GM12878 (cell line): ENCODE results near the gene AKAP8. TPM values are rescaled to one million over a fixed set of nuclear protein-coding genes. Genes with fewer than 3 reads are reported as not detected.

Source experiments
- ATAC-seq: fragments of 200-7000 bp; cut with Tn5 transposase; 3 replicates; pipeline ENCODE4 v1.9.1; 2020; ENCODE audit warnings: mild to moderate bottlenecking, moderate library complexity
- BruUV-seq: library from RNA; stranded (reverse); fragments of 400-500 nt; replicated peaks from 2 replicates; lab custom pipeline; 2021; lab: Mats Ljungman, UMichigan
- CTCF ChIA-PET: fragments of 300-600 bp; sonication (Branson Sonifier 250); formaldehyde crosslinking; extraction: SDS; loops from one replicate; lab custom pipeline; 2021; ENCODE audit warnings: inconsistent platforms; lab: Yijun Ruan, JAX
- POLR2A ChIA-PET: fragments of 350-600 bp; formaldehyde crosslinking; extraction: SDS; loops from one replicate; lab custom pipeline; 2021; ENCODE audit warnings: inconsistent platforms; lab: Charles Lee
- RAD21 ChIA-PET: fragments of 300-600 bp; sonication (Branson Sonifier 250); formaldehyde crosslinking; loops from one replicate; lab custom pipeline; 2023; ENCODE audit warnings: antibody characterized with exemption; ENCODE audit not compliant: unreplicated experiment; lab: Charles Lee
- SMC1A ChIA-PET: fragments of 300-600 bp; sonication (Branson Sonifier 250); formaldehyde crosslinking; loops from one replicate; lab custom pipeline; 2023; ENCODE audit not compliant: unreplicated experiment, uncharacterized antibody; lab: Charles Lee
- DNase-seq: peaks from one replicate; pipeline ENCODE4 v3.0.0-alpha.2; 2011; ENCODE audit warnings: low read depth, low spot score
- FAIRE-seq: peaks from 3 replicates; lab custom pipeline; 2011; peaks lifted over from hg19 to GRCh38; lab: Jason Lieb, UNC
- H2AFZ ChIP-seq: 2 replicates; pipeline ENCODE4 v1.6.0; 2011; ENCODE audit warnings: low read depth, low read length, control low read depth; ENCODE audit not compliant: control insufficient read depth
- H3K27ac ChIP-seq: 2 replicates; pipeline ENCODE4 v1.5.1; 2011; ENCODE audit warnings: control low read depth; ENCODE audit not compliant: control insufficient read depth, insufficient read depth
- H3K27me3 ChIP-seq, 2 experiments: replicated peaks in 1 of 2; 2 replicates each; pipeline versions ENCODE4 v1.6.0 to v1.6.1; 2011; ENCODE audit warnings: low read length in 1 of 2; ENCODE audit not compliant: control insufficient read depth in 2 of 2, insufficient read depth in 2 of 2
- H3K36me3 ChIP-seq, 2 experiments: 2 replicates each; pipeline ENCODE4 v1.5.1; 2011; ENCODE audit warnings: low read length in 1 of 2; ENCODE audit not compliant: control insufficient read depth in 2 of 2, insufficient read depth in 2 of 2
- H3K4me1 ChIP-seq: 2 replicates; pipeline ENCODE4 v1.6.1; 2011; ENCODE audit warnings: mild to moderate bottlenecking, low read length, moderate library complexity, mixed read lengths; ENCODE audit not compliant: control insufficient read depth, insufficient read depth
- H3K4me2 ChIP-seq: 2 replicates; pipeline ENCODE4 v1.6.0; 2011; ENCODE audit warnings: control low read depth; ENCODE audit not compliant: control insufficient read depth, insufficient read depth
- H3K4me3 ChIP-seq: fragments of 200-600 bp; sonication (generic); 2 replicates; pipeline ENCODE4 v1.5.1; 2016
- H3K79me2 ChIP-seq: 2 replicates; pipeline ENCODE4 v1.6.0; 2011; ENCODE audit warnings: low read length; ENCODE audit not compliant: control insufficient read depth, insufficient read depth
- H3K9ac ChIP-seq: 2 replicates; pipeline ENCODE4 v1.8.0; 2011; ENCODE audit warnings: low read length, control low read depth, mixed read lengths; ENCODE audit not compliant: control insufficient read depth, insufficient read depth
- H3K9me3 ChIP-seq: replicated peaks from 3 replicates; pipeline ENCODE4 v1.5.1; 2011; ENCODE audit warnings: mild to moderate bottlenecking, low read length; ENCODE audit not compliant: control insufficient read depth, insufficient read depth
- H4K20me1 ChIP-seq: 2 replicates; pipeline ENCODE4 v1.6.0; 2011; ENCODE audit not compliant: control insufficient read depth, insufficient read depth
- ATF2 ChIP-seq: IDR thresholded peaks from 2 replicates; pipeline ENCODE4 v1.6.1; 2012; ENCODE audit warnings: low read length, inconsistent platforms
- YBX1 ChIP-seq: fragments of 450-650 bp; IDR thresholded peaks from 2 replicates; pipeline ENCODE4 v1.6.1; 2016; ENCODE audit warnings: antibody characterized with exemption
- ZBTB11 ChIP-seq: fragments of 450-650 bp; formaldehyde crosslinking; IDR thresholded peaks from 2 replicates; pipeline ENCODE4 v1.5.0; 2022; ENCODE audit warnings: mild to moderate bottlenecking, missing genetic modification characterization
- WGBS: methylation state at CpG from one replicate; pipeline ENCODE4 v1.1.6; 2016; ENCODE audit warnings: low lambda C conversion rate; ENCODE audit not compliant: insufficient replicate concordance, insufficient coverage; ENCODE audit errors: missing lambda C conversion rate; 5-methylcytosine and 5-hydroxymethylcytosine counted together
- in situ Hi-C: fragments of 300-500 bp; cut with MboI; formaldehyde crosslinking; loops from 9 replicates; pipeline ENCODE4 v1.14.3; 2018; ENCODE audit warnings: mixed read lengths
- intact Hi-C: fragments of 100-400 bp; cut with micrococcal nuclease; formaldehyde crosslinking; loops from one replicate; pipeline ENCODE4 v1.14.2; 2022; ENCODE audit not compliant: unreplicated experiment
- polyA plus RNA-seq, 11 experiments: library from polyadenylated mRNA; depleted of rRNA in 4 of 11; unstranded in 6 of 11; stranded (reverse) in 5 of 11; fragments of >200 nt; fragmentation: Nextera tagmentation in 4 of 11; fragmentation: Illumina TruSeq in 1 of 11; extraction: Ambion mirVana in 4 of 11; extraction: Trizol in 1 of 11; gene quantifications; 1 replicate in 1 of 11; 2 replicates in 10 of 11; pipeline versions ENCODE4 v1.2.1 to v1.2.3, GENCODE V29; 2011 to 2016; ENCODE audit warnings: inconsistent platforms in 2 of 11, missing spikeins in 2 of 11, low read depth in 1 of 11
- total RNA-seq, 4 experiments: library from RNA; depleted of rRNA in 3 of 4; stranded (reverse); fragments of >200 nt in 3 of 4; fragmentation: Illumina TruSeq in 1 of 4; extraction: Trizol in 1 of 4; gene quantifications; 2 replicates each; pipeline versions ENCODE4 v1.2.1 to v1.2.3, GENCODE V29; 2013 to 2021

The AKAP8 gene
- total and polyA plus RNA-seq, 10 of the 15 experiments (the other 5 are each of a cell fraction or from before 2014, with no cell fraction given) = 5.3 to 57.7 (median 20.6) TPM

- BruUV-seq = no TSS peak
- ChIA-PET POLR2A (no interaction called here), SMC1A (no interaction called here), CTCF (no interaction called here), RAD21 (no interaction called here)
- in situ Hi-C loops (no loop called here), intact Hi-C loops (no loop called here)
- 48% methylated on average over 2 of the region's 2 CpGs for WGBS
- H3K9me3 ChIP-seq = no peaks in the 10 kb centered on the region
- H3K36me3 ChIP-seq = peaks cover 0 to 5% of the 10 kb centered on the region in 2 experiments; a peak in 3 of 4 replicates
- DNase-seq (no peak), ATAC-seq (no peak), FAIRE-seq (no peak)
- H4K20me1 ChIP-seq = no peaks in the 10 kb centered on the region
- H3K27ac ChIP-seq = no peak overlapping the region; the same call in 1 of the 2 replicates
- H2AFZ ChIP-seq = no peak overlapping the region
- H3K79me2 ChIP-seq = peaks cover 33% of the 10 kb centered on the region
- H3K9ac ChIP-seq = peak overlapping the region; percentile 11; the same call in 1 of the 2 replicates
- H3K4me3 ChIP-seq = 0 out of 2 replicates have a peak overlapping the region, but pooled peaks have one; percentile 83
- no peak overlapping the region; the same call in none of the 2 replicates for H3K4me2 ChIP-seq
- TF ChIP-seq YBX1 (no peak), ZBTB11 (CRISPR knock-in tag) (no peak), ATF2 (no peak)
- no peaks in the 10 kb centered on the region for H3K27me3 ChIP-seq
- peaks cover 21% of the 10 kb centered on the region for H3K4me1 ChIP-seq
Observed at GRCh38 chr19:15381429-15381828, 1.8 kb upstream of the AKAP8 start.
